Natural killer cell (primary cell): Measurements from ENCODE around the gene UBXN6. TPM values are rescaled to one million over a fixed set of nuclear protein-coding genes. Genes with fewer than 3 reads are reported as not detected.

ENCODE experiments used
- ATAC-seq, 3 donors: fragments of 150-1000 bp in 2 of 3; fragments of 200-7000 bp in 1 of 3; cut with Tn5 transposase; 1 replicate in 1 of 3; 2 replicates in 2 of 3; pipeline ENCODE4 v1.10.0; 2021; ENCODE audit warnings: mild to moderate bottlenecking in 2 of 3, moderate library complexity in 2 of 3
- DNase-seq, 2 donors: peaks; one replicate each; pipeline versions ENCODE4 v3.0.0 to v3.0.0-alpha.2; 2013 to 2021; ENCODE audit warnings: mixed read lengths in 1 of 2
- H3K27ac ChIP-seq: one replicate; pipeline ENCODE4 v1.5.1; 2013; ENCODE audit warnings: mild to moderate bottlenecking, low read length
- H3K27me3 ChIP-seq: one replicate; pipeline ENCODE4 v1.6.1; 2013; ENCODE audit warnings: low read length; ENCODE audit not compliant: control insufficient read depth, insufficient read depth
- H3K36me3 ChIP-seq: one replicate; pipeline ENCODE4 v1.6.1; 2013; ENCODE audit warnings: low read length; ENCODE audit not compliant: control insufficient read depth, insufficient read depth
- H3K4me1 ChIP-seq: one replicate; pipeline ENCODE4 v1.6.1; 2013; ENCODE audit warnings: low read length; ENCODE audit not compliant: control insufficient read depth, insufficient read depth
- H3K4me3 ChIP-seq: one replicate; pipeline ENCODE4 v1.5.1; 2013; ENCODE audit warnings: low read length
- H3K9me3 ChIP-seq: one replicate; pipeline ENCODE4 v1.6.1; 2013; ENCODE audit warnings: low read length; ENCODE audit not compliant: control insufficient read depth, insufficient read depth
- H3K27ac Mint-ChIP-seq, 2 donors: one replicate each; pipeline ENCODE4 v1.8.0; 2022; ENCODE audit warnings: mild to moderate bottlenecking in 2 of 2, mixed read lengths in 2 of 2, moderate library complexity in 1 of 2
- H3K27me3 Mint-ChIP-seq, 2 donors: one replicate each; pipeline ENCODE4 v1.8.0; 2022; ENCODE audit warnings: low read depth in 2 of 2, mixed read lengths in 2 of 2
- H3K36me3 Mint-ChIP-seq: one replicate; pipeline ENCODE4 v1.8.0; 2022; ENCODE audit warnings: mixed read lengths
- H3K4me1 Mint-ChIP-seq, 2 donors: one replicate each; pipeline ENCODE4 v1.8.0; 2022; ENCODE audit warnings: mixed read lengths in 2 of 2
- H3K4me3 Mint-ChIP-seq: one replicate; pipeline ENCODE4 v1.8.0; 2022; ENCODE audit warnings: mild to moderate bottlenecking, moderate library complexity, mixed read lengths
- H3K9me3 Mint-ChIP-seq, 2 donors: one replicate each; pipeline ENCODE4 v1.8.0; 2022; ENCODE audit warnings: mixed read lengths in 2 of 2
- CTCF ChIP-seq: fragments of 200-600 bp; IDR thresholded peaks from one replicate; pipeline ENCODE4 v1.8.0; 2022; ENCODE audit warnings: antibody characterized with exemption
- WGBS: methylation state at CpG from one replicate; pipeline ENCODE4 v1.1.7; 2013; ENCODE audit warnings: missing lambda C conversion rate; ENCODE audit not compliant: insufficient coverage; 5-methylcytosine and 5-hydroxymethylcytosine counted together
- intact Hi-C: fragments of 100-400 bp; cut with micrococcal nuclease; formaldehyde crosslinking; loops from one replicate; pipeline ENCODE4 v1.14.2; 2022
- total RNA-seq, 4 donors: library from RNA; stranded (reverse); fragments of 120-200 nt in 1 of 4; gene quantifications; one replicate each; pipeline versions ENCODE4 v1.2.3 to v1.2.4, GENCODE V29; 2013 to 2022

UBXN6 gene
- total RNA-seq, 3 donors from 2014 or later (not counting 1 experiment from before 2014, with no cell fraction given), result 54.3 to 67.7 (median 63.3) TPM

- 81% methylated on average over 8 of the region's 8 CpGs for WGBS
- no peak overlapping the region for H3K4me3 ChIP-seq
- no peak overlapping the region for H3K27ac Mint-ChIP-seq
Observed at GRCh38 chr19:4464815-4465581, 7.4 kb upstream of the UBXN6 start.

GRCh38 chr19:4456843-4457653 lies 546 bp downstream of the UBXN6 start:
- intact Hi-C loops, result loop anchor here (1.0 to 5.0 kb wide), 3 partner anchors 14 to 210 kb away; partner anchors contain the start of genes CHAF1A and YJU2
- Mint-ChIP-seq H3K4me1 (peaks cover 10 to 28% of the 10 kb centered on the region in 2 donors), H3K9me3 (no peaks in the 10 kb centered on the region), H3K36me3 (no peaks in the 10 kb centered on the region), H3K4me3 (peak overlapping the region; percentile 94), H3K27ac (peak overlapping the region; percentile 89 to 97), H3K27me3 (no peaks in the 10 kb centered on the region)
- TF ChIP-seq CTCF, result no peak
- H3K27me3 ChIP-seq, result no peaks in the 10 kb centered on the region
- peak overlapping the region; percentile 38 for H3K27ac ChIP-seq
- no peaks in the 10 kb centered on the region for H3K9me3 ChIP-seq
- DNase-seq (peak in 1 of 2 donors; percentile 69), ATAC-seq (peak; percentile 27 to 30 (median 29))
- H3K4me1 ChIP-seq, result peaks cover 24% of the 10 kb centered on the region
- peak overlapping the region; percentile 45 for H3K4me3 ChIP-seq
- under 1% methylated on average over 37 of the region's 53 CpGs for WGBS
- peaks cover 13% of the 10 kb centered on the region for H3K36me3 ChIP-seq

More at GRCh38 chr19:4464815-4465581, 7.4 kb upstream of the UBXN6 start:
- DNase-seq, result no peak
- Histone ChIP-seq H3K27ac (no peak overlapping the region), H3K4me1 (no peaks in the 10 kb centered on the region), H3K27me3 (no peaks in the 10 kb centered on the region), H3K36me3 (no peaks in the 10 kb centered on the region), H3K9me3 (no peaks in the 10 kb centered on the region)
- intact Hi-C loops, result no loop called here
- Mint-ChIP-seq H3K4me3 (no peak overlapping the region), H3K4me1 (no peaks in the 10 kb centered on the region), H3K36me3 (no peaks in the 10 kb centered on the region), H3K9me3 (no peaks in the 10 kb centered on the region), H3K27me3 (no peaks in the 10 kb centered on the region)
- no peak for ATAC-seq
- TF ChIP-seq CTCF, result no peak

- intact Hi-C loops, result loop anchor here (5.0 kb wide), 1 partner anchor 209 kb away; the partner anchor contains the start of gene YJU2
- DNase-seq (peak in 1 of 2 donors; percentile 31), ATAC-seq (no peak)
- Histone ChIP-seq H3K27me3 (no peaks in the 10 kb centered on the region), H3K9me3 (no peaks in the 10 kb centered on the region), H3K27ac (peak overlapping the region; percentile 19), H3K36me3 (peaks cover 13% of the 10 kb centered on the region), H3K4me1 (peaks cover 24% of the 10 kb centered on the region), H3K4me3 (peak overlapping the region; percentile 45)
- Mint-ChIP-seq H3K27ac (peak overlapping the region; percentile 89 to 97), H3K4me1 (peaks cover 10 to 28% of the 10 kb centered on the region in 2 donors), H3K4me3 (peak overlapping the region; percentile 94), H3K27me3 (no peaks in the 10 kb centered on the region), H3K36me3 (no peaks in the 10 kb centered on the region), H3K9me3 (no peaks in the 10 kb centered on the region)
- no peak for TF ChIP-seq CTCF
- 10% methylated on average over 9 of the region's 9 CpGs for WGBS
Observed at GRCh38 chr19:4456476-4456842, 1.1 kb downstream of the UBXN6 start.
